ENCODE results near the gene GABRG3. TPM values are rescaled to one million over a fixed set of nuclear protein-coding genes. Genes with fewer than 3 reads are reported as not detected.

Gene GABRG3
- total and polyA plus RNA-seq, 10 of the 15 experiments (the other 5 are each of a cell fraction or from before 2014, with no cell fraction given), result 0.15 TPM; not detected in 9

DNA sequence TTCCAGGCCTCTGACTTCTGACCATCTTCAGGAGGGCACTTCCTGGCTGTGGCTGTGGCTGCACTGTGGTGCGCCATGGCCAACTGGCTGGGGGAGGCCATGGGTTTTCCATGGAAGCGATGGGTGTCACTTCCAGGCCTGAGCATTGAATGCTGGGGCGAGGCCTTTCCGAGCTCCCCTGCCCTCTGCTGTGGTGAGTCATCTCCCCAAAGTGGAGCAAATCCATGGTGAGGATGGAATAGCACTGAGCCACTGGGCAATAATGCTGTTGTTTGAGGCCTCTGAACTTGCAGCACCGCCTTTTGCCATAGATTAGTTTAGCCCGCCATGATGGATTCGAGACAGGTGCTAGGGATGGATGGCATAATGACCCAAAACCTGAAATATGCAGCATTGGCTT, 155.5 kb downstream of the GABRG3 start:
- CTCF ChIA-PET, result no interaction called here
- H3K4me3 ChIP-seq, result no peak overlapping the region
- SMC1A ChIA-PET (ENCODE audit: uncharacterized antibody, unreplicated experiment), result no interaction called here
- no TSS peak for BruUV-seq (replicated peaks)
- H4K20me1 ChIP-seq (ENCODE audit: control insufficient read depth, insufficient read depth), result no peaks in the 10 kb centered on the region
- no peak overlapping the region for H2AFZ ChIP-seq (ENCODE audit: control insufficient read depth, low read depth, low read length)
- intact Hi-C loops (cut with micrococcal nuclease; ENCODE audit: unreplicated experiment) (no loop called here), in situ Hi-C loops (cut with MboI) (no loop called here)
- WGBS (ENCODE audit: insufficient coverage, insufficient replicate concordance, low lambda C conversion rate, missing lambda C conversion rate), result 42% methylated on average over 7 of the region's 7 CpGs
- POLR2A ChIA-PET, result no interaction called here
- DNase-seq (ENCODE audit: low read depth, low spot score), result no peak
- no peaks in the 10 kb centered on the region for H3K4me1 ChIP-seq (ENCODE audit: control insufficient read depth, insufficient read depth, low read length)
- H3K27me3 ChIP-seq (replicated peaks in 1 of 2; ENCODE audit: control insufficient read depth in 2 of 2, insufficient read depth in 2 of 2, low read length in 1 of 2), result no peaks in the 10 kb centered on the region
- TF ChIP-seq NFXL1 (IDR thresholded peaks at IDR 0.05; ENCODE audit: borderline replicate concordance) (no peak), TARDBP (IDR thresholded peaks at IDR 0.05; ENCODE audit: borderline replicate concordance) (no peak), BMI1 (IDR thresholded peaks at IDR 0.05; ENCODE audit: borderline replicate concordance) (no peak), NFYB (IDR thresholded peaks at IDR 0.05; ENCODE audit: insufficient read depth, low read depth, low read length) (no peak), LARP7 (IDR thresholded peaks at IDR 0.05) (no peak), MTA2 (IDR thresholded peaks at IDR 0.05; ENCODE audit: low read depth) (no peak), SMAD1 (IDR thresholded peaks at IDR 0.05; ENCODE audit: low read depth, partially characterized antibody) (no peak), JUNB (IDR thresholded peaks at IDR 0.05) (no peak)
- TF ChIP-seq, protein P1, sequence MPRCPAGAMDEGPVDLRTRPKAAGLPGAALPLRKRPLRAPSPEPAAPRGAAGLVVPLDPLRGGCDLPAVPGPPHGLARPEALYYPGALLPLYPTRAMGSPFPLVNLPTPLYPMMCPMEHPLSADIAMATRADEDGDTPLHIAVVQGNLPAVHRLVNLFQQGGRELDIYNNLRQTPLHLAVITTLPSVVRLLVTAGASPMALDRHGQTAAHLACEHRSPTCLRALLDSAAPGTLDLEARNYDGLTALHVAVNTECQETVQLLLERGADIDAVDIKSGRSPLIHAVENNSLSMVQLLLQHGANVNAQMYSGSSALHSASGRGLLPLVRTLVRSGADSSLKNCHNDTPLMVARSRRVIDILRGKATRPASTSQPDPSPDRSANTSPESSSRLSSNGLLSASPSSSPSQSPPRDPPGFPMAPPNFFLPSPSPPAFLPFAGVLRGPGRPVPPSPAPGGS (IDR thresholded peaks at IDR 0.05; ENCODE audit: borderline replicate concordance, insufficient read depth, low read depth, low read length, poor library complexity, severe bottlenecking), result no peak
- TF ChIP-seq, protein P2, sequence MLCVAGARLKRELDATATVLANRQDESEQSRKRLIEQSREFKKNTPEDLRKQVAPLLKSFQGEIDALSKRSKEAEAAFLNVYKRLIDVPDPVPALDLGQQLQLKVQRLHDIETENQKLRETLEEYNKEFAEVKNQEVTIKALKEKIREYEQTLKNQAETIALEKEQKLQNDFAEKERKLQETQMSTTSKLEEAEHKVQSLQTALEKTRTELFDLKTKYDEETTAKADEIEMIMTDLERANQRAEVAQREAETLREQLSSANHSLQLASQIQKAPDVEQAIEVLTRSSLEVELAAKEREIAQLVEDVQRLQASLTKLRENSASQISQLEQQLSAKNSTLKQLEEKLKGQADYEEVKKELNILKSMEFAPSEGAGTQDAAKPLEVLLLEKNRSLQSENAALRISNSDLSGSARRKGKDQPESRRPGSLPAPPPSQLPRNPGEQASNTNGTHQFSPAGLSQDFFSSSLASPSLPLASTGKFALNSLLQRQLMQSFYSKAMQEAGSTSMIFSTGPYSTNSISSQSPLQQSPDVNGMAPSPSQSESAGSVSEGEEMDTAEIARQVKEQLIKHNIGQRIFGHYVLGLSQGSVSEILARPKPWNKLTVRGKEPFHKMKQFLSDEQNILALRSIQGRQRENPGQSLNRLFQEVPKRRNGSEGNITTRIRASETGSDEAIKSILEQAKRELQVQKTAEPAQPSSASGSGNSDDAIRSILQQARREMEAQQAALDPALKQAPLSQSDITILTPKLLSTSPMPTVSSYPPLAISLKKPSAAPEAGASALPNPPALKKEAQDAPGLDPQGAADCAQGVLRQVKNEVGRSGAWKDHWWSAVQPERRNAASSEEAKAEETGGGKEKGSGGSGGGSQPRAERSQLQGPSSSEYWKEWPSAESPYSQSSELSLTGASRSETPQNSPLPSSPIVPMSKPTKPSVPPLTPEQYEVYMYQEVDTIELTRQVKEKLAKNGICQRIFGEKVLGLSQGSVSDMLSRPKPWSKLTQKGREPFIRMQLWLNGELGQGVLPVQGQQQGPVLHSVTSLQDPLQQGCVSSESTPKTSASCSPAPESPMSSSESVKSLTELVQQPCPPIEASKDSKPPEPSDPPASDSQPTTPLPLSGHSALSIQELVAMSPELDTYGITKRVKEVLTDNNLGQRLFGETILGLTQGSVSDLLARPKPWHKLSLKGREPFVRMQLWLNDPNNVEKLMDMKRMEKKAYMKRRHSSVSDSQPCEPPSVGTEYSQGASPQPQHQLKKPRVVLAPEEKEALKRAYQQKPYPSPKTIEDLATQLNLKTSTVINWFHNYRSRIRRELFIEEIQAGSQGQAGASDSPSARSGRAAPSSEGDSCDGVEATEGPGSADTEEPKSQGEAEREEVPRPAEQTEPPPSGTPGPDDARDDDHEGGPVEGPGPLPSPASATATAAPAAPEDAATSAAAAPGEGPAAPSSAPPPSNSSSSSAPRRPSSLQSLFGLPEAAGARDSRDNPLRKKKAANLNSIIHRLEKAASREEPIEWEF (IDR thresholded peaks at IDR 0.05; ENCODE audit: insufficient replicate concordance, low read depth, low read length), result no peak
- RAD21 ChIA-PET (ENCODE audit: unreplicated experiment), result no interaction called here
- H3K79me2 ChIP-seq (ENCODE audit: control insufficient read depth, insufficient read depth, low read length), result no peaks in the 10 kb centered on the region
- H3K9me3 ChIP-seq (replicated peaks; ENCODE audit: control insufficient read depth, insufficient read depth, low read length), result no peaks in the 10 kb centered on the region; the same call in 2 of the 3 replicates
- no peak overlapping the region for H3K27ac ChIP-seq (ENCODE audit: control insufficient read depth, insufficient read depth)
- no peak for FAIRE-seq
- no peaks in the 10 kb centered on the region for H3K36me3 ChIP-seq (ENCODE audit: control insufficient read depth in 2 of 2, insufficient read depth in 2 of 2, low read length in 1 of 2)
- no peak overlapping the region for H3K4me2 ChIP-seq (ENCODE audit: control insufficient read depth, insufficient read depth)
- H3K9ac ChIP-seq (ENCODE audit: control insufficient read depth, insufficient read depth, low read length), result no peak overlapping the region
- no peak for ATAC-seq
